ENCODE measurements around the gene REX1BD. TPM values are rescaled to one million over a fixed set of nuclear protein-coding genes. Genes with fewer than 3 reads are reported as not detected.

Gene REX1BD
- total and polyA plus RNA-seq, 2 of the 13 experiments (the other 11 are each of a cell fraction or from before 2014, with no cell fraction given), result 7.5 to 25.4 TPM

DNA sequence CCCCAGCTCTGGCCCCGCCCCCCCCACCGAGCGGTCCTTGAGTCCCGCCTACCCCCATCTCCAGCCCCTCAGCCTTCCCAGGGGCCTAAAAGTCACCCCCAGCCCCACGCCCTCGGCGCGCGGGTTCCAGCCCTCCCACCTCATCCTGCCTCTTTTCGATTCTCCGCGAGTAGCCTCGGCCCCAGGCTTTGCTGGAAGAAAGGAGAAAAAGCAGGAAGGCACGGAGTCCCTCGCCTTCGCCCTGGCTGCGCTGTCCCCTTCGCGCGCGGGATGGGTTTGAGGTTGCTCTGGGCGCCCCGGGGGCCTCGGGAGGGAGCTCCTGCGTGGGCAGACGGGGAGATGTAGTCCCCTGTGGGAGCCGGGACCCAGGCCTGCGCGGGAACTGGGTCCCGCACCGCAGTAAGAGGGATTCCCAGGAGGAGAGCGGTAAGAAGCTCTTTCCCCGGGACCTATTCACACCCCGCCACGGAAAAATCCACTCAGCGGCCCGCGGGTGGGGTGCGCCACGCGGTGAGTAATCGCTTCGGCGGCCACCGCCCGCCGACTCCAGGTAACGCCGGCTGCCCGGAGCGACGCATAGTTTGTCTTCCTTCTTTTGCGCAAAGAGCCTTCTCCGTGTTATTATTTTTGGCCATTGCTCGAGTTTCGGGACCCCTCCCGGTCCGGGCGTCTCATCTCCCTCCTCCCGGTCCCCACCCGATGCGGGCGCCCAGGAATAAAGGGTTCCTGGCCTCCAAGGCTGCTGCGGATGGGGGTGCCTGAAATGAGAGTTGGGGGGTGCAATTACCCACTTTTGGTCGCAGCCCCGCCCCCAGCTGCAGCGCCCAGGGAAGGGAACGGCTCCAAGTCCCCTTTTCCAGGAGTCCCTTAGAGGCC, 18.9 kb downstream of the REX1BD start (continued):
- no peak for TF ChIP-seq MAZ (IDR thresholded peaks at IDR 0.05; ENCODE audit: borderline replicate concordance, low read depth, low read length)
- TF ChIP-seq MAZ (CRISPR knock-in tag; IDR thresholded peaks at IDR 0.05; ENCODE audit: low read depth), result 0 out of 2 replicates have a peak, but pooled peaks have one; percentile 9
- TF ChIP-seq NR1H2 (CRISPR knock-in tag; IDR thresholded peaks at IDR 0.05; ENCODE audit: borderline replicate concordance, low read depth), result no peak
- TF ChIP-seq CCDC6 (CRISPR knock-in tag; IDR thresholded peaks at IDR 0.05), result no peak
- TF ChIP-seq, protein P1, sequence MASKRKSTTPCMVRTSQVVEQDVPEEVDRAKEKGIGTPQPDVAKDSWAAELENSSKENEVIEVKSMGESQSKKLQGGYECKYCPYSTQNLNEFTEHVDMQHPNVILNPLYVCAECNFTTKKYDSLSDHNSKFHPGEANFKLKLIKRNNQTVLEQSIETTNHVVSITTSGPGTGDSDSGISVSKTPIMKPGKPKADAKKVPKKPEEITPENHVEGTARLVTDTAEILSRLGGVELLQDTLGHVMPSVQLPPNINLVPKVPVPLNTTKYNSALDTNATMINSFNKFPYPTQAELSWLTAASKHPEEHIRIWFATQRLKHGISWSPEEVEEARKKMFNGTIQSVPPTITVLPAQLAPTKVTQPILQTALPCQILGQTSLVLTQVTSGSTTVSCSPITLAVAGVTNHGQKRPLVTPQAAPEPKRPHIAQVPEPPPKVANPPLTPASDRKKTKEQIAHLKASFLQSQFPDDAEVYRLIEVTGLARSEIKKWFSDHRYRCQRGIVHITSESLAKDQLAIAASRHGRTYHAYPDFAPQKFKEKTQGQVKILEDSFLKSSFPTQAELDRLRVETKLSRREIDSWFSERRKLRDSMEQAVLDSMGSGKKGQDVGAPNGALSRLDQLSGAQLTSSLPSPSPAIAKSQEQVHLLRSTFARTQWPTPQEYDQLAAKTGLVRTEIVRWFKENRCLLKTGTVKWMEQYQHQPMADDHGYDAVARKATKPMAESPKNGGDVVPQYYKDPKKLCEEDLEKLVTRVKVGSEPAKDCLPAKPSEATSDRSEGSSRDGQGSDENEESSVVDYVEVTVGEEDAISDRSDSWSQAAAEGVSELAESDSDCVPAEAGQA (IDR thresholded peaks at IDR 0.05; ENCODE audit: low read depth), result no peak
- TF ChIP-seq, protein P1 (CRISPR knock-in tag; IDR thresholded peaks at IDR 0.05; ENCODE audit: borderline replicate concordance), result no peak
- peak; percentile 69 for TF ChIP-seq HNRNPLL (IDR thresholded peaks at IDR 0.05; ENCODE audit: low read depth, low read length, poor library complexity, severe bottlenecking)
- no peak for TF ChIP-seq PHF5A (CRISPR knock-in tag; IDR thresholded peaks at IDR 0.05; ENCODE audit: low read depth, unreplicated experiment)
- peak; percentile 64; the same call in 1 of the 2 replicates for TF ChIP-seq KDM5B (CRISPR knock-in tag; IDR thresholded peaks at IDR 0.05; ENCODE audit: borderline replicate concordance)
- no peak for TF ChIP-seq ZNF282 (IDR thresholded peaks at IDR 0.05; ENCODE audit: partially characterized antibody)
- TF ChIP-seq, protein P2, sequence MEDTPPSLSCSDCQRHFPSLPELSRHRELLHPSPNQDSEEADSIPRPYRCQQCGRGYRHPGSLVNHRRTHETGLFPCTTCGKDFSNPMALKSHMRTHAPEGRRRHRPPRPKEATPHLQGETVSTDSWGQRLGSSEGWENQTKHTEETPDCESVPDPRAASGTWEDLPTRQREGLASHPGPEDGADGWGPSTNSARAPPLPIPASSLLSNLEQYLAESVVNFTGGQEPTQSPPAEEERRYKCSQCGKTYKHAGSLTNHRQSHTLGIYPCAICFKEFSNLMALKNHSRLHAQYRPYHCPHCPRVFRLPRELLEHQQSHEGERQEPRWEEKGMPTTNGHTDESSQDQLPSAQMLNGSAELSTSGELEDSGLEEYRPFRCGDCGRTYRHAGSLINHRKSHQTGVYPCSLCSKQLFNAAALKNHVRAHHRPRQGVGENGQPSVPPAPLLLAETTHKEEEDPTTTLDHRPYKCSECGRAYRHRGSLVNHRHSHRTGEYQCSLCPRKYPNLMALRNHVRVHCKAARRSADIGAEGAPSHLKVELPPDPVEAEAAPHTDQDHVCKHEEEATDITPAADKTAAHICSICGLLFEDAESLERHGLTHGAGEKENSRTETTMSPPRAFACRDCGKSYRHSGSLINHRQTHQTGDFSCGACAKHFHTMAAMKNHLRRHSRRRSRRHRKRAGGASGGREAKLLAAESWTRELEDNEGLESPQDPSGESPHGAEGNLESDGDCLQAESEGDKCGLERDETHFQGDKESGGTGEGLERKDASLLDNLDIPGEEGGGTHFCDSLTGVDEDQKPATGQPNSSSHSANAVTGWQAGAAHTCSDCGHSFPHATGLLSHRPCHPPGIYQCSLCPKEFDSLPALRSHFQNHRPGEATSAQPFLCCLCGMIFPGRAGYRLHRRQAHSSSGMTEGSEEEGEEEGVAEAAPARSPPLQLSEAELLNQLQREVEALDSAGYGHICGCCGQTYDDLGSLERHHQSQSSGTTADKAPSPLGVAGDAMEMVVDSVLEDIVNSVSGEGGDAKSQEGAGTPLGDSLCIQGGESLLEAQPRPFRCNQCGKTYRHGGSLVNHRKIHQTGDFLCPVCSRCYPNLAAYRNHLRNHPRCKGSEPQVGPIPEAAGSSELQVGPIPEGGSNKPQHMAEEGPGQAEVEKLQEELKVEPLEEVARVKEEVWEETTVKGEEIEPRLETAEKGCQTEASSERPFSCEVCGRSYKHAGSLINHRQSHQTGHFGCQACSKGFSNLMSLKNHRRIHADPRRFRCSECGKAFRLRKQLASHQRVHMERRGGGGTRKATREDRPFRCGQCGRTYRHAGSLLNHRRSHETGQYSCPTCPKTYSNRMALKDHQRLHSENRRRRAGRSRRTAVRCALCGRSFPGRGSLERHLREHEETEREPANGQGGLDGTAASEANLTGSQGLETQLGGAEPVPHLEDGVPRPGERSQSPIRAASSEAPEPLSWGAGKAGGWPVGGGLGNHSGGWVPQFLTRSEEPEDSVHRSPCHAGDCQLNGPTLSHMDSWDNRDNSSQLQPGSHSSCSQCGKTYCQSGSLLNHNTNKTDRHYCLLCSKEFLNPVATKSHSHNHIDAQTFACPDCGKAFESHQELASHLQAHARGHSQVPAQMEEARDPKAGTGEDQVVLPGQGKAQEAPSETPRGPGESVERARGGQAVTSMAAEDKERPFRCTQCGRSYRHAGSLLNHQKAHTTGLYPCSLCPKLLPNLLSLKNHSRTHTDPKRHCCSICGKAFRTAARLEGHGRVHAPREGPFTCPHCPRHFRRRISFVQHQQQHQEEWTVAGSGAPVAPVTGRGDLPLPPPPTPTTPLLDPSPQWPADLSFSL (CRISPR knock-in tag; IDR thresholded peaks at IDR 0.05), result 0 out of 2 replicates have a peak, but pooled peaks have one; percentile 28
- 0 out of 2 replicates have a peak, but pooled peaks have one; percentile 15 for TF ChIP-seq ZFX (CRISPR knock-in tag; IDR thresholded peaks at IDR 0.05; ENCODE audit: low read depth)
- TF ChIP-seq PAF1 (CRISPR knock-in tag; IDR thresholded peaks at IDR 0.05), result no peak
